ENCODE results near the gene C6orf118.

GRCh38 chr6:165245701-165246100 lies 63.7 kb downstream of the C6orf118 start:
- TF ChIP-seq EGR1 (IDR thresholded peaks at IDR 0.05) (no peak), REST (IDR thresholded peaks at IDR 0.05; ENCODE audit: low read depth) (no peak), RAD21 (IDR thresholded peaks at IDR 0.05; ENCODE audit: low read depth) (no peak), MAX (IDR thresholded peaks at IDR 0.05) (no peak), EP300 (IDR thresholded peaks at IDR 0.05; ENCODE audit: borderline replicate concordance) (no peak), USF1 (IDR thresholded peaks at IDR 0.05) (no peak), FOXM1 (IDR thresholded peaks at IDR 0.05; ENCODE audit: borderline replicate concordance, low read depth) (no peak), YY1 (IDR thresholded peaks at IDR 0.05; ENCODE audit: low read depth) (no peak), TEAD4 (IDR thresholded peaks at IDR 0.05) (no peak), NFIC (IDR thresholded peaks at IDR 0.05) (no peak), TAF1 (IDR thresholded peaks at IDR 0.05; ENCODE audit: low read depth) (no peak), CREB1 (IDR thresholded peaks at IDR 0.05; ENCODE audit: low read depth) (no peak), ZBTB7A (IDR thresholded peaks at IDR 0.05; ENCODE audit: low read depth) (no peak), CEBPB (IDR thresholded peaks at IDR 0.05) (no peak)

Data from Ishikawa (cell line).